Endometrial microvascular endothelial cells (primary cell): Measurements from ENCODE around the gene PRR3. TPM values are rescaled to one million over a fixed set of nuclear protein-coding genes. Genes with fewer than 3 reads are reported as not detected.

Source experiments
- in situ Hi-C: cut with HindIII; loops from 2 replicates; pipeline ENCODE4 v1.10.0; 2017; ENCODE audit warnings: low sequenced_read_pairs, low pct_unique_long_range_greater_than_20kb; ENCODE audit errors: inconsistent ontology term
- total RNA-seq: library from RNA; depleted of rRNA; stranded (reverse); fragments of >200 nt; gene quantifications from one replicate; pipeline ENCODE4 v1.2.3, GENCODE V29; 2015; ENCODE audit errors: inconsistent ontology term

PRR3 gene
- total RNA-seq, 1 donor from 2014 or later = 2.2 TPM

- in situ Hi-C loops = no loop called here
These were observed 43.4 kb downstream of the PRR3 start for GRCh38 chr6:30600451-30600961.

DNA sequence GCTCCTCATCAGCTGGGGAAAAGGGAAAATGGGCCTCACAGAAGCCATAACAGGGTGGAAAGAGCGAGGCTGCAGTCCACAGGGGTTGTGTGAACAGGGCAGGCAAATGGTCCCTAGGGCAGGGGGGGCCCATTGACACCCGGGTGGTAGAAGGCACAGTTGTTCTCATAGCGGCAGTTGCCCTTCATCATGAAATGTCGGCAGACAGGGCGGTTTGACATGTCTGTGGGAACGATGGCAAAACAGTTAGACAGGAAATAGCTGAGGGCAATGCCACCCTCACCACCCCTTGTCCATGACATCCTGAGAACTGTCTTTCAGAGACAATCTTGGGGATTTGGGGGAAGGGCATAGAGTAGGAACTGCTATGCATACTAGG lies 44.3 kb downstream of the PRR3 start:
- in situ Hi-C loops = no loop called here

DNA sequence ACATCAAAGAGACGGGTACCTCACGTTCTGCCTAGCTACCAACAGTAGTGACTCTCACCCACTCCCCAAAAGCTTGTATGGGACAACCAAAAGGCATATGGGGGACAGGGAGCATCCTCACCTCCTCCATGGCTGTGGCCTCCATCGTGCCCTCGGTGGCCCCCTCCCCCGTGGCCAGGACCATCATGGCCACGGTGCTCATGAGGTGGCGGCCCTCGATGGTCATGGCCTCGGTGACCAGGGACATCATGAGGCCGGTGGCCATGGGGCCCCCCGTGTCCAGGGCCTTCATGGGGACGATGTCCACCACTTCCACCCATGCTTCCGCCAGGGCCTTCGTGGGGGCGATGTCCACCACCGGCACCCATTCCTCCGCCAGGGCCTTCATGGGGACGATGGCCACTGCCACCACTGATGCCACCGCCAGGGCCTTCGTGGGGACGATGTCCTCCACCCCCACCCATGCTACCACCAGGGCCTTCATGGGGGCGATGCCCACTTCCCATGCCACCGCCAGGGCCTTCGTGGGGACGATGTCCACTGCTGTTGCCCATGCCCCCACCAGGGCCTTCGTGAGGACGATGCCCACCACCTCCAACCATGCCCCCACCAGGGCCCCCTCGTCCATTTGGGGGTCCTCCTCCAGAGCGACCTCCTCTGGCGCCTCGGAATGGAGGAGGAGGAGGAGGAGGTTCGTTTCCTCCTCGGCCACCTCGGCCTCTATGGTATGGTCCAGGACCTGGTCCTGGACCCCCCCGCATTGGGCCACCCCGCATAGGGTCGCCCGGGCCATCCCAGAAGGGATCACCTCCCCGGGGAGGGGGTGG lies 44.9 kb downstream of the PRR3 start:
- in situ Hi-C loops = no loop called here

DNA sequence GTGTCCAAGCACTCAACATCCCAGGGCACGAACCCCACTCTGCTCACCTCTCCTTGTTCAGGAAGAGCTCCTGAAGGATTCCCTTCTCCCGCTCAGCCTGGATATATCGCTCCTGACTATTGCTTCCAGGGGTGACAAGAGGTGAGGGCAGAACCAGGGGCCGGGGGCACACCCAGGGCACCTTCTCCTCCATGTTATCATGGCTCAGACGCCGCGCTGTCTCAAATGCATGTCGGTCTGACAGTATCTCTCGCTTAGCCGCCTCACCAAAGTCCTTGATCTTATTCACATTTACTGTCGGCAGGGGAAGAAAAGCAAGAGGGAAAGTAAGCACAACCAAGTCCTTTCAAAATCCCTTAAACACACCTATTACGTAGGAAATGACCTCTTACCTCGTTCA lies 46.9 kb downstream of the PRR3 start:
- in situ Hi-C loops = no loop called here

GRCh38 chr6:30610065-30610464 lies 53.0 kb downstream of the PRR3 start:
- in situ Hi-C loops = no loop called here

- in situ Hi-C loops = no loop called here
These were observed 54.2 kb downstream of the PRR3 start for GRCh38 chr6:30611150-30611855.

DNA sequence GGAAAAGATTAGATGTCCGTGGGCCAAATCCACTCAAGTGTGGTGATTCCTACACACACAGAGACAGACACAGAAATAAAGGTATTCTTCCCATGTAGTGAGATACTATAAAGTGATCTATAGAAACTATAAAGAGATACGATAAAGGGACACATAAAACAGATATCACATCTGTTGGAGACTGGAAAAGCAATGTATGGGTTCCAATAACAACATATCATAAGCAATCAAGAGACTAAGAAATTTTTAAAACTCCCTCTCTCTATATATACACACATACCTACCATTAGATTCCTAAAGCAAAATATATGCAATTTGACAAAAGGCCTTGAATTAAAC lies 54.7 kb downstream of the PRR3 start:
- in situ Hi-C loops = no loop called here

DNA sequence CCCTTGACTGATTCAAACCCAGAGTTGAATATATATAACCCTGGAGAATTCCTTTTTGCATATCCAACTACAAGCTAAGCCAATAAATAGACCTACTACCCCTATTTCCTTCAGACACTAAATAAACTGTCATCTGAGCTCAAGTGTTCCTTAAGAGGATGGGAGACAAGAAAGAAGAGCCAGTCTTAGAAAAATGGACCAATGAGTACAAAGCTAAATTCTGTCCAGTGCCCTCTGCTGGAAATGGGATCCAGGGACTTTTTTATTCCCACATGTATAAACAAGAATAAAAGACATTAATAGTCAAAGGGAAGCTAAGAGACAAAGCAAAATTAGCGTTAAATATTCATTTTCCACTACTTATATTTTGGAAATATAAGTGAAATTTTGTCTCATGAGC lies 55.1 kb downstream of the PRR3 start:
- in situ Hi-C loops = no loop called here

- in situ Hi-C loops = no loop called here
These were observed 55.7 kb downstream of the PRR3 start for GRCh38 chr6:30612687-30613248.

Other genes with a start within 250 kb of the PRR3 start
- gene TRIM39, start 230.4 kb upstream of the PRR3 start, total RNA-seq = 10.2 TPM
- 78.4 TPM for gene RPP21, start 212.1 kb upstream of the PRR3 start, total RNA-seq
- 514 TPM for gene HLA-E, start 67.8 kb upstream of the PRR3 start, total RNA-seq
- gene GNL1, start 806 bp upstream of the PRR3 start, total RNA-seq = 58.6 TPM
- gene ABCF1, start 14.1 kb downstream of the PRR3 start, total RNA-seq = 35.9 TPM
- gene PPP1R10, start 59.9 kb downstream of the PRR3 start, total RNA-seq = 25.4 TPM
- gene MRPS18B, start 60.5 kb downstream of the PRR3 start, total RNA-seq = 50.0 TPM
- 4.1 TPM for gene ATAT1, start 69.6 kb downstream of the PRR3 start, total RNA-seq
- gene C6orf136, start 89.8 kb downstream of the PRR3 start, total RNA-seq = 13.4 TPM
- gene DHX16, start 115.7 kb downstream of the PRR3 start, total RNA-seq = 39.8 TPM
- gene PPP1R18, start 129.3 kb downstream of the PRR3 start, total RNA-seq = 86.2 TPM
- 30.8 TPM for gene NRM, start 133.7 kb downstream of the PRR3 start, total RNA-seq
- gene MDC1, start 160.0 kb downstream of the PRR3 start, total RNA-seq = 17.1 TPM
- 1,274 TPM for gene TUBB, start 163.1 kb downstream of the PRR3 start, total RNA-seq
- gene FLOT1, start 185.4 kb downstream of the PRR3 start, total RNA-seq = 133 TPM
- 76.4 TPM for gene IER3, start 187.3 kb downstream of the PRR3 start, total RNA-seq